Adrenal gland (tissue), 12 donors: Measurements from ENCODE around the gene ADAMTSL1. TPM values are rescaled to one million over a fixed set of nuclear protein-coding genes. Genes with fewer than 3 reads are reported as not detected.

Source experiments
- DNase-seq, 7 donors: peaks; one replicate each; pipeline ENCODE4 v3.0.0-alpha.2; 2019 to 2020
- H3K27ac ChIP-seq, 5 donors: fragments of 200-600 bp; sonication (generic) in 4 of 5; 1 replicate in 3 of 5; 2 replicates in 2 of 5; pipeline versions ENCODE4 v1.5.1 to v1.8.0; 2016 to 2020; ENCODE audit warnings: mild to moderate bottlenecking in 1 of 5
- H3K27me3 ChIP-seq: fragments of 200-600 bp; 2 replicates; pipeline ENCODE4 v1.8.0; 2021
- H3K36me3 ChIP-seq, 2 donors: fragments of 200-600 bp; replicated peaks in 1 of 2; 1 replicate in 1 of 2; 2 replicates in 1 of 2; pipeline versions ENCODE4 v1.5.1 to v1.8.0; 2018 to 2022
- H3K4me1 ChIP-seq, 2 donors: fragments of 200-600 bp; replicated peaks in 1 of 2; 1 replicate in 1 of 2; 2 replicates in 1 of 2; pipeline versions ENCODE4 v1.5.1 to v1.8.0; 2018 to 2021
- H3K4me3 ChIP-seq, 4 donors: fragments of 200-600 bp; sonication (generic) in 3 of 4; one replicate each; pipeline ENCODE4 v1.5.1; 2016 to 2018
- H3K9me3 ChIP-seq, 3 donors: fragments of 200-600 bp; sonication (generic) in 1 of 3; replicated peaks in 1 of 3; 1 replicate in 2 of 3; 2 replicates in 1 of 3; pipeline versions ENCODE4 v1.5.1 to v1.8.0; 2016 to 2021
- POLR2A ChIP-seq, 2 donors: fragments of 450-650 bp; IDR thresholded peaks; one replicate each; pipeline ENCODE4 v1.6.1; 2017; ENCODE audit warnings: antibody characterized with exemption in 2 of 2, mild to moderate bottlenecking in 2 of 2, moderate library complexity in 1 of 2
- WGBS, 4 donors: extraction: QIAGEN DNeasy Blood & Tissue Kit in 2 of 4; methylation state at CpG; one replicate each; pipeline versions ENCODE4 v1.1.5 to v1.1.7; 2013 to 2017; 5-methylcytosine and 5-hydroxymethylcytosine counted together
- intact Hi-C, 2 donors: fragments of 100-400 bp; cut with DNase I; formaldehyde crosslinking; loops; one replicate each; pipeline versions ENCODE4 v1.14.1 to v1.15.0; 2022 to 2023
- polyA plus RNA-seq, 3 donors: library from polyadenylated mRNA; stranded (reverse); fragments of 200-250 nt in 2 of 3; fragments of 350-450 nt in 1 of 3; fragmentation: Illumina TruSeq in 1 of 3; extraction: RNeasy Lipid Tissue Mini Kit (QIAGEN cat#74804) in 1 of 3; gene quantifications; one replicate each; pipeline ENCODE4 v1.2.3, GENCODE V29; 2013 to 2014
- total RNA-seq, 9 donors: library from RNA; depleted of rRNA in 4 of 9; stranded (reverse); fragments of >200 nt in 4 of 9; fragments of 120-200 nt in 1 of 9; fragmentation: NEBNext Ultra II Directional in 1 of 9; extraction: Animal tissue kit (Norgen Biotek cat#: 25700) in 1 of 9; gene quantifications; one replicate each; pipeline versions ENCODE4 v1.1.0 to v1.2.4, GENCODE V29; 2013 to 2023
- TF ChIP-seq, protein P1 (sequence below), 6 experiments: fragments of 450-650 bp in 4 of 6; fragments of 200-600 bp in 2 of 6; sonication (generic) in 1 of 6; IDR thresholded peaks; 1 replicate in 5 of 6; 2 replicates in 1 of 6; pipeline versions ENCODE4 v1.5.1 to v1.8.0; 2016 to 2021; ENCODE audit warnings: antibody characterized with exemption in 6 of 6, mild to moderate bottlenecking in 2 of 6, moderate library complexity in 1 of 6
- donor health status: healthy with polysubstance abuse.
- donor health status: Bipolar disorder and iron deficiency.
- donor health status: DM: yes; HTN: yes; CAD: no.
- donor health status: DM: no; HTN: no; CAD: no.
- donor health status: DM: no; HTN: no; CAD: no.
- donor health status: DM: yes; HTN: yes; CAD: no.

The ADAMTSL1 gene
- total and polyA plus RNA-seq, 12 donors = 4.9 to 38.1 (median 20.6) TPM

DNA sequence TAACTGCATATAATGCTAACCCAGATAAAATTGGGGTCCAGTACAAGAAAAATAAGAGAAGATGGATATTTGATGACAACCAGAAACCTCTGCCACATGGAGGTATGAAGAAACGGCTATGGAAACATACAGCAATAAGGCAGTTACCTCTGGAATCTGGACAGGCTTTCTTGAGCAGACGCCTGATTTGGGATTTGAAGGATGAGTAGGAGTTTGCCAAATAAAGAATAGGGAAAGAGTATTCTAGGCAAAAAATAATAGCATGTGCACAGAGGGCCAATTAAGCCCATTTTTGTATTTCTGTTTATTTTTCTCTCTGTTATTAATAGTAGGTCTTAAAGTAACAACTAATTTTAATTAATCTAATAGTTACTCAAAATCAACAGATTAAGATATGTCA lies 144.9 kb downstream of the ADAMTSL1 start:
- Histone ChIP-seq H3K27ac (no peak overlapping the region), H3K4me3 (no peak overlapping the region), H3K9me3 (no peaks in the 10 kb centered on the region), H3K27me3 (no peaks in the 10 kb centered on the region), H3K36me3 (no peaks in the 10 kb centered on the region), H3K4me1 (no peaks in the 10 kb centered on the region)
- WGBS, 4 donors = 86 to 97% (median 91%) methylated on average over 2 of the region's 2 CpGs
- intact Hi-C loops = no loop called here
- TF ChIP-seq POLR2A (IDR thresholded peaks at IDR 0.05) = no peak
- TF ChIP-seq, protein P1, sequence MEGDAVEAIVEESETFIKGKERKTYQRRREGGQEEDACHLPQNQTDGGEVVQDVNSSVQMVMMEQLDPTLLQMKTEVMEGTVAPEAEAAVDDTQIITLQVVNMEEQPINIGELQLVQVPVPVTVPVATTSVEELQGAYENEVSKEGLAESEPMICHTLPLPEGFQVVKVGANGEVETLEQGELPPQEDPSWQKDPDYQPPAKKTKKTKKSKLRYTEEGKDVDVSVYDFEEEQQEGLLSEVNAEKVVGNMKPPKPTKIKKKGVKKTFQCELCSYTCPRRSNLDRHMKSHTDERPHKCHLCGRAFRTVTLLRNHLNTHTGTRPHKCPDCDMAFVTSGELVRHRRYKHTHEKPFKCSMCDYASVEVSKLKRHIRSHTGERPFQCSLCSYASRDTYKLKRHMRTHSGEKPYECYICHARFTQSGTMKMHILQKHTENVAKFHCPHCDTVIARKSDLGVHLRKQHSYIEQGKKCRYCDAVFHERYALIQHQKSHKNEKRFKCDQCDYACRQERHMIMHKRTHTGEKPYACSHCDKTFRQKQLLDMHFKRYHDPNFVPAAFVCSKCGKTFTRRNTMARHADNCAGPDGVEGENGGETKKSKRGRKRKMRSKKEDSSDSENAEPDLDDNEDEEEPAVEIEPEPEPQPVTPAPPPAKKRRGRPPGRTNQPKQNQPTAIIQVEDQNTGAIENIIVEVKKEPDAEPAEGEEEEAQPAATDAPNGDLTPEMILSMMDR (IDR thresholded peaks at IDR 0.05) = no peak
- no peak for DNase-seq

DNA sequence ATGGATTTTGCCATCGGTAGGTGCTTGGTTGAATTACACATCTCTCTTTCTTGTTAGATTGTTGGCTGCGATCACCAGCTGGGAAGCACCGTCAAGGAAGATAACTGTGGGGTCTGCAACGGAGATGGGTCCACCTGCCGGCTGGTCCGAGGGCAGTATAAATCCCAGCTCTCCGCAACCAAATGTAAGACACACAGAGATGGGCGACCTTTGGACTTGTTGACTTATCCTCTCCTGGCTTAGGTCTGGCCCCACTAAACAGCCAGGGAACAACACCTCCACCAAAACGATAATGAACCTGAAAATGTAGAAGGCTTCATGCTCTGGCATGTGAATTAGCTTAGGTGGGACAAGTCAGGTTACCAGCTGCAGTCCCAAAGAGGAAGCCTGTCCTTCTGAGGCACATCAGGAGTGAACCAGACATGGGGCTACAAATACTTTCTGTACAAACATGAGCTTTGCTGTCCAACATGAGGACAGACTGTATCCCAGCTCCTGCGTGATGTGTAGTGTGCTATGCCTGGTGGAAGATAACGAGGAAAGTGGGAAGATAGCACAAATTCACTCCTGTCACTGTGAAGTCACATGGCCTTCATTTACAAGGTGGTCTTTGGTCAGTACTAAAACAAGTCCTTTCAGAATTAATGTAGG lies 148.4 kb downstream of the ADAMTSL1 start:
- no peak for TF ChIP-seq POLR2A (IDR thresholded peaks at IDR 0.05)
- TF ChIP-seq, protein P1 (IDR thresholded peaks at IDR 0.05) = no peak
- intact Hi-C loops = no loop called here
- WGBS, 4 donors = 93 to 96% (median 94%) methylated on average over 11 of the region's 11 CpGs

DNA sequence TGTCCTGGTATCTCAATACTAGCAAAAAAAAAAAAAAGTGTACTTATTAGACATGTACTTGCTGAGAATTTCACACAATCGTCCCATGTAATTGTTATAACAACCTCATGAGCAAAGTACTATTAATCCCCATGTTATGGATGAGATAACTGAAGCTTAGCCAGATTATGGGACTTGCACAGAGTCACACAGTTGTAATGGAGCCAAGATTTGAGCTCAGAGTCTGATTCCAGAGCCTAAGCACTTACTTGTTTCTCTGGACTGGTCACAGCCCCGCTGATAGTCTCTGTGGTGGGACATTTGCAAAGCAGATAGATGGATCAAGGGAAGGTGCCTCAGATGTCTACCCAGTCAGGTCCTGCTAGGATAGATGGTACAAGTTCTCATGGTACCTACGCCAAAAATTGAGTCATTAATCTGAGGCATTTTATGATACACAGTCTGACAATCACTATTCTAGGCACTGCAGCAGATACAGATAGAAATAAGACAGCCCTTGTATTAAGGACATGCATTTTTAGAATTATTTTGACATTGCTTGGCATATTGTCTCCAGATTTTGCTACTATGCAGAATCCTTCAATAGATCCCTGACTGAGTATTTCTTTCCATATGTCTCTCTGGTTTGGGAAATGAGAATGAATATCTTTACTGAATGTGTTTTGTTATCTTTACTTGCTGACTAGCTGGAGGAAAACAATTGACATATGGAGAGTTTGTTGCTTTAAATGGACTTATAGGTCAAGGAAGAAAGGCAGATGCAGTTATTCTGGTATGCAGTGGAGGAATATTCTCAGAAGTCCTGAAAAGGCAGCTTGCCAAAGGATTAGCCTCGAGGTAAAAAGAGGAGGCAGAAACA lies 149.5 kb downstream of the ADAMTSL1 start:
- intact Hi-C loops = no loop called here
- Histone ChIP-seq H3K4me3 (no peak overlapping the region), H3K36me3 (no peaks in the 10 kb centered on the region), H3K27me3 (no peaks in the 10 kb centered on the region), H3K27ac (no peak overlapping the region), H3K9me3 (no peaks in the 10 kb centered on the region), H3K4me1 (no peaks in the 10 kb centered on the region)
- WGBS, 4 donors = 74 to 82% (median 81%) methylated on average over 4 of the region's 4 CpGs
- no peak for DNase-seq
- TF ChIP-seq, protein P1 (IDR thresholded peaks at IDR 0.05) = no peak
- no peak for TF ChIP-seq POLR2A (IDR thresholded peaks at IDR 0.05)

More for the DNA sequence above, 148.4 kb downstream of the ADAMTSL1 start:
- no peak overlapping the region for H3K27ac ChIP-seq
- no peak for DNase-seq
- H3K36me3 ChIP-seq = no peaks in the 10 kb centered on the region
- no peaks in the 10 kb centered on the region for H3K9me3 ChIP-seq
- no peak overlapping the region for H3K4me3 ChIP-seq
- H3K27me3 ChIP-seq = no peaks in the 10 kb centered on the region
- no peaks in the 10 kb centered on the region for H3K4me1 ChIP-seq

DNA sequence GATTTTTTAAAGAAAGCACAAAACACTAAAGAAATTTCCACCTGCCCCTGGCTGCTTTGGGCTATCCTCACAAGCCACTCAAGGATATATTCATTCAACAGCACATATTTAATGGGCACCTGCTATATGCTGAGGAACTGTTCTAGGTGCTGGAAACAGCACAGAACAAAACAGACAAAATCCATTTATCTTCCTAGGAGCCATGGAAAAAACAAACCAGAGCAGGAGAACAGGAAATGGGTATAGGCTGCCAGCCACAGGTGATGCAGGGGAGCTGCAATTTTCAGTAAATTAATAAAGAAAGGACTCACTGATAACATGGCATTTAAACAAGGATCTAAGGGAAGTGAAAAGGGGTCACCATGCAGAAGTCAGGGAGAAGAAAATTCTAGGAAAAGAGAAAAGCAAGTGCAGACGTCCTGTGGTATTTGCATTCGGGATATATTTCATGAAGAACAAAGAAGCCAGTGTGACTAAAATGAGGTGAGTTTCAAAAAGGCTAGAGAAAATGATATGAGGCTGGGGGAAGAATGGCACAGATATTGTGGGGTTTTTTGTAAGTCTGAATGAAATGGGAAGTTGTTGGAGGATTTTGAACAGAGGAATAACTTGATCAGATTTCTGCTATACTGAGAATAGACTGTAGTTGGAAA lies 152.2 kb downstream of the ADAMTSL1 start:
- TF ChIP-seq, protein P1 (IDR thresholded peaks at IDR 0.05) = no peak
- TF ChIP-seq POLR2A (IDR thresholded peaks at IDR 0.05) = no peak
- no peaks in the 10 kb centered on the region for H3K27me3 ChIP-seq
- no peaks in the 10 kb centered on the region for H3K4me1 ChIP-seq
- no peaks in the 10 kb centered on the region for H3K9me3 ChIP-seq
- DNase-seq = no peak
- H3K36me3 ChIP-seq = no peaks in the 10 kb centered on the region
- no peak overlapping the region for H3K4me3 ChIP-seq
- no peak overlapping the region for H3K27ac ChIP-seq
- 79 to 86% (median 85%) methylated on average over 2 of the region's 2 CpGs for WGBS, 4 donors
- intact Hi-C loops = no loop called here
